Uterus (tissue), 4 donors: Measurements from ENCODE around the gene MRPL36. TPM values are rescaled to one million over a fixed set of nuclear protein-coding genes. Genes with fewer than 3 reads are reported as not detected.

ENCODE experiments used
- DNase-seq, 2 donors: peaks; one replicate each; pipeline ENCODE4 v3.0.0-alpha.2; 2019 to 2020
- H3K27ac ChIP-seq, 2 donors: fragments of 200-600 bp; sonication (generic); 1 replicate in 1 of 2; 2 replicates in 1 of 2; pipeline ENCODE4 v1.5.1; 2016 to 2018
- H3K27me3 ChIP-seq, 2 donors: fragments of 200-600 bp; sonication (generic); one replicate each; pipeline ENCODE4 v1.5.1; 2018 to 2019; ENCODE audit warnings: control low read depth in 1 of 2
- H3K36me3 ChIP-seq, 2 donors: fragments of 200-600 bp; sonication (generic); one replicate each; pipeline ENCODE4 v1.5.1; 2019; ENCODE audit warnings: control low read depth in 1 of 2
- H3K4me1 ChIP-seq, 2 donors: fragments of 200-600 bp; sonication (generic); one replicate each; pipeline ENCODE4 v1.5.1; 2018 to 2019; ENCODE audit warnings: control low read depth in 1 of 2
- H3K4me3 ChIP-seq, 2 donors: fragments of 200-600 bp; sonication (generic); 1 replicate in 1 of 2; 2 replicates in 1 of 2; pipeline ENCODE4 v1.5.1; 2018 to 2019; ENCODE audit warnings: mild to moderate bottlenecking in 1 of 2
- H3K9me3 ChIP-seq, 2 donors: fragments of 200-600 bp; sonication (generic); one replicate each; pipeline ENCODE4 v1.5.1; 2019; ENCODE audit warnings: control low read depth in 1 of 2
- POLR2A ChIP-seq, 2 donors: fragments of 450-650 bp; IDR thresholded peaks; one replicate each; pipeline ENCODE4 v1.6.1; 2016; ENCODE audit warnings: antibody characterized with exemption in 2 of 2, mild to moderate bottlenecking in 1 of 2, moderate library complexity in 1 of 2
- intact Hi-C: fragments of 100-400 bp; cut with DNase I; formaldehyde crosslinking; loops from one replicate; pipeline ENCODE4 v1.15.1; 2023; ENCODE audit warnings: low total_unique reads
- total RNA-seq, 4 donors: library from RNA; depleted of rRNA in 3 of 4; stranded (reverse); fragments of >200 nt in 3 of 4; gene quantifications; one replicate each; pipeline versions ENCODE4 v1.1.0 to v1.2.4, GENCODE V29; 2014 to 2023
- TF ChIP-seq, protein P1 (sequence below), 4 experiments: fragments of 200-600 bp in 2 of 4; fragments of 450-650 bp in 2 of 4; sonication (generic) in 2 of 4; IDR thresholded peaks; one replicate each; pipeline ENCODE4 v1.5.1; 2016 to 2019; ENCODE audit warnings: antibody characterized with exemption in 4 of 4, mild to moderate bottlenecking in 2 of 4, moderate library complexity in 1 of 4
- donor health status: DM: yes; HTN: yes; CAD: no.

Gene MRPL36
- total RNA-seq, 4 donors from 2014 or later, result 14.4 to 107 (median 31.6) TPM

GRCh38 chr5:1834022-1834551 lies 34.5 kb upstream of the MRPL36 start:
- intact Hi-C loops, result no loop called here
- no peaks in the 10 kb centered on the region for H3K4me1 ChIP-seq

GRCh38 chr5:1833264-1834021 lies 33.8 kb upstream of the MRPL36 start:
- no peak for TF ChIP-seq POLR2A (IDR thresholded peaks at IDR 0.05)
- TF ChIP-seq, protein P1, sequence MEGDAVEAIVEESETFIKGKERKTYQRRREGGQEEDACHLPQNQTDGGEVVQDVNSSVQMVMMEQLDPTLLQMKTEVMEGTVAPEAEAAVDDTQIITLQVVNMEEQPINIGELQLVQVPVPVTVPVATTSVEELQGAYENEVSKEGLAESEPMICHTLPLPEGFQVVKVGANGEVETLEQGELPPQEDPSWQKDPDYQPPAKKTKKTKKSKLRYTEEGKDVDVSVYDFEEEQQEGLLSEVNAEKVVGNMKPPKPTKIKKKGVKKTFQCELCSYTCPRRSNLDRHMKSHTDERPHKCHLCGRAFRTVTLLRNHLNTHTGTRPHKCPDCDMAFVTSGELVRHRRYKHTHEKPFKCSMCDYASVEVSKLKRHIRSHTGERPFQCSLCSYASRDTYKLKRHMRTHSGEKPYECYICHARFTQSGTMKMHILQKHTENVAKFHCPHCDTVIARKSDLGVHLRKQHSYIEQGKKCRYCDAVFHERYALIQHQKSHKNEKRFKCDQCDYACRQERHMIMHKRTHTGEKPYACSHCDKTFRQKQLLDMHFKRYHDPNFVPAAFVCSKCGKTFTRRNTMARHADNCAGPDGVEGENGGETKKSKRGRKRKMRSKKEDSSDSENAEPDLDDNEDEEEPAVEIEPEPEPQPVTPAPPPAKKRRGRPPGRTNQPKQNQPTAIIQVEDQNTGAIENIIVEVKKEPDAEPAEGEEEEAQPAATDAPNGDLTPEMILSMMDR (IDR thresholded peaks at IDR 0.05), result no peak
- Histone ChIP-seq H3K36me3 (no peaks in the 10 kb centered on the region), H3K27me3 (no peaks in the 10 kb centered on the region), H3K4me1 (no peaks in the 10 kb centered on the region), H3K27ac (no peak overlapping the region), H3K9me3 (no peaks in the 10 kb centered on the region), H3K4me3 (no peak overlapping the region)
- intact Hi-C loops, result no loop called here
- no peak for DNase-seq

More at GRCh38 chr5:1834022-1834551, 34.5 kb upstream of the MRPL36 start:
- Histone ChIP-seq H3K27me3 (no peaks in the 10 kb centered on the region), H3K36me3 (no peaks in the 10 kb centered on the region), H3K27ac (no peak overlapping the region), H3K4me3 (no peak overlapping the region), H3K9me3 (no peaks in the 10 kb centered on the region)
- no peak for TF ChIP-seq POLR2A (IDR thresholded peaks at IDR 0.05)
- TF ChIP-seq, protein P1 (IDR thresholded peaks at IDR 0.05), result no peak
- no peak for DNase-seq

- Histone ChIP-seq H3K27ac (no peak overlapping the region), H3K27me3 (no peaks in the 10 kb centered on the region), H3K4me1 (no peaks in the 10 kb centered on the region), H3K36me3 (no peaks in the 10 kb centered on the region), H3K9me3 (no peaks in the 10 kb centered on the region), H3K4me3 (no peak overlapping the region)
- TF ChIP-seq, protein P1 (IDR thresholded peaks at IDR 0.05), result no peak
- TF ChIP-seq POLR2A (IDR thresholded peaks at IDR 0.05), result no peak
- DNase-seq, result no peak
- intact Hi-C loops, result no loop called here
These were observed 33.0 kb upstream of the MRPL36 start for GRCh38 chr5:1832511-1833250.

DNA sequence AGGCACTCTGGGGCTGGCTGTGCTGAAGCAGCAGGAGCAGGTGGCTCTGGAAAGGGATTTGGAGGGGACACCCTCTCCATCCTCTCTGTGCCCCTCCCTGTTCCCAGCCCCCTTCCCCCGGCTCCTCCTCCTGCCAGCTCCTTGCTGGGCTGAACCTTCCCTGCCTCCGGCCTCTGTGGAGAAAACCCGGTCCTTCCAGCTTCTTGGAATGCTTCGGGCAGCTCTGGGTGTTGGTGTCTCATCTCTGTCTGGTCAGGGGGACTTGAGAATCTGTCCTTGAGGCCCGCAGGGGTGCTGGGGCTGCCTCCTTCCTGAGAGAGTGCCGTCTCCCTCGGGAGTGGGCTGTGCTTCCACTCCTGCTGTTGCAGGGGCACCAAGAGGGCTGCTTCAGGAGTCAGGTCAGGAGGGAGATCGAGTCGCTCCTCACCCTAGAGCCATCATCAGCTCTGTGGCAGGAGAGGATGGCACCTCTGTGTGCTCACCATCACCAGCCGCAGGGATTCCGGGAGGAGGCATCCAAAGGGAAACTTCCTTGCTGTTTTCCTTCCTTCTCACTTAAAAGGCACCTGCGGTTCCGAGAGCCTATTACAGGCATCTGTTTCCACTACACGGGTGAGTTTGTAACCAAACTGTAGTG lies 32.2 kb upstream of the MRPL36 start:
- Histone ChIP-seq H3K4me3 (no peak overlapping the region), H3K9me3 (no peaks in the 10 kb centered on the region), H3K4me1 (no peaks in the 10 kb centered on the region), H3K36me3 (no peaks in the 10 kb centered on the region), H3K27me3 (no peaks in the 10 kb centered on the region), H3K27ac (no peak overlapping the region)
- TF ChIP-seq POLR2A (IDR thresholded peaks at IDR 0.05), result no peak
- TF ChIP-seq, protein P1 (IDR thresholded peaks at IDR 0.05), result no peak
- DNase-seq, result no peak
- intact Hi-C loops, result no loop called here
